Astrocyte (in vitro differentiated cells and primary cell): ENCODE data around the gene CRACDL.

Source experiments
- EZH2 ChIP-seq: IDR thresholded peaks from 2 replicates; pipeline ENCODE4 v1.6.1; 2012; ENCODE audit warnings: mild to moderate bottlenecking, low read length, inconsistent platforms; ENCODE audit not compliant: insufficient read depth
- TF ChIP-seq, protein P1 (sequence below): IDR thresholded peaks from 2 replicates; pipeline ENCODE4 v1.5.1; 2011; ENCODE audit warnings: low read depth, mild to moderate bottlenecking, inconsistent platforms, low read length, moderate library complexity; ENCODE audit not compliant: insufficient read depth

DNA sequence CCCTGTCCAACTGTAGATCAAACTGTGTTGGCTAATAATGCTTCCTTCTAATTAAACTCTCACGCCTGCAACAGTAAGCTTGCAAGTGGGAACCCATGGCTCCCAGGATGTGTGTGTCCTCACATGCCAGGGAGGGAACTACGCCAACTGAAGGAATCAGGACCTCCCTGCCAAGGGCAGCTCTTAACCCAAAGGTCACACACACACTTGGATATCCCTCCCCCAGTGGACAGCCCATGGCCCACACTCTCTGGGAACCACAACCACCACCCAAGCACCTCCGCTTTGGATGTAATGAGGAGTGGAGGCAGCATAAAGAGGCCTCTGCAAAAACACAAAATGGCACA, 102.1 kb downstream of the CRACDL start:
- TF ChIP-seq, protein P1, sequence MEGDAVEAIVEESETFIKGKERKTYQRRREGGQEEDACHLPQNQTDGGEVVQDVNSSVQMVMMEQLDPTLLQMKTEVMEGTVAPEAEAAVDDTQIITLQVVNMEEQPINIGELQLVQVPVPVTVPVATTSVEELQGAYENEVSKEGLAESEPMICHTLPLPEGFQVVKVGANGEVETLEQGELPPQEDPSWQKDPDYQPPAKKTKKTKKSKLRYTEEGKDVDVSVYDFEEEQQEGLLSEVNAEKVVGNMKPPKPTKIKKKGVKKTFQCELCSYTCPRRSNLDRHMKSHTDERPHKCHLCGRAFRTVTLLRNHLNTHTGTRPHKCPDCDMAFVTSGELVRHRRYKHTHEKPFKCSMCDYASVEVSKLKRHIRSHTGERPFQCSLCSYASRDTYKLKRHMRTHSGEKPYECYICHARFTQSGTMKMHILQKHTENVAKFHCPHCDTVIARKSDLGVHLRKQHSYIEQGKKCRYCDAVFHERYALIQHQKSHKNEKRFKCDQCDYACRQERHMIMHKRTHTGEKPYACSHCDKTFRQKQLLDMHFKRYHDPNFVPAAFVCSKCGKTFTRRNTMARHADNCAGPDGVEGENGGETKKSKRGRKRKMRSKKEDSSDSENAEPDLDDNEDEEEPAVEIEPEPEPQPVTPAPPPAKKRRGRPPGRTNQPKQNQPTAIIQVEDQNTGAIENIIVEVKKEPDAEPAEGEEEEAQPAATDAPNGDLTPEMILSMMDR: no peak
- TF ChIP-seq EZH2: no peak
